Measurements from ENCODE around the gene ZNF605.

Gene ZNF605

GRCh38 chr12:132872073-132872855 is 83.8 kb downstream of the ZNF605 start:
- no peak for DNase-seq (ENCODE audit: insufficient read length, low spot score)
- TF ChIP-seq CTCF (IDR thresholded peaks at IDR 0.05; ENCODE audit: insufficient read depth, missing control alignments), result no peak
- no peak for FAIRE-seq

GRCh38 chr12:132869551-132869950 is 86.6 kb downstream of the ZNF605 start:
- DNase-seq (ENCODE audit: insufficient read length, low spot score), result no peak

More at GRCh38 chr12:132869551-132869950, 86.6 kb downstream of the ZNF605 start:
- TF ChIP-seq CTCF (IDR thresholded peaks at IDR 0.05; ENCODE audit: insufficient read depth, missing control alignments), result no peak
- FAIRE-seq, result no peak

All from D721Med (cell line).